ENCODE data around the gene ALDH1L1.

ALDH1L1 gene

DNA sequence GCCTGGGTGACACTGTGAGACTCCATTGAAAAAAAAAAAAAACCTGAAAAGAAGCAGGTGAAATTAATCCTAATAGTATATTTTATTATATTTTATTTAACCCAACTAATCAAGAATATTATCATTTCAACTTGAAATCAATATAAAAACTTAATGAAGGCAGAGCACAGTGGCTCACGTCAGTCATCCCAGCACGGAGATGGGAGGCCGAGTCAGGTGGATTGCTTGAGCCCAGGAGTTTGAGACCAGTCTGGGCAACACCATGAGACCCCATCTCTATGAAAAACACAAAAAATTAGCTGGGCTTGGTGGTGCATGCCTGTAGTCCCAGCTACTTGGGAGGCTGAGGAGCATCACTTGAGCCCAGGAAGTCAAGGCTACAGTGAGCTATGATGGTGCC, 63.2 kb downstream of the ALDH1L1 start:
- DNase-seq, result no peak

DNA sequence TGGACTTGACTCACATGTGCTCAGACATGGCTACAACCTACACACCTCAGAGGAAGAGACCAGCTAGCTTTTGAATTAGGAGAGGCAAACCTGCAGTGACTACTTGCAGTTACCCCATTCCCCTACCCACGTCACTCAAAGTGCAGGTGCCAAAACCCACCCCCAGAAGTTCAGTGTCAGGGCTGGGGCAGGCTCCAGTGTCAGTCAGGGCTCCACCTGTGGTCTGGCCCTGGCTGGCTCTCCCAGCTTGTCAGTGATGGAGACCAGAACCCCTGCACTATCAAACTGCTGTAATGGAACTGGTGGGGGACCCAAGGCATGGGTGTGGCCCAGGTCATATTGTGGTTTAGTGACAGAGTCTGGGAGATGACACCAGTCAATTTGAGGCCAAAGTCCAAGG, 63.9 kb downstream of the ALDH1L1 start:
- no peak for DNase-seq

DNA sequence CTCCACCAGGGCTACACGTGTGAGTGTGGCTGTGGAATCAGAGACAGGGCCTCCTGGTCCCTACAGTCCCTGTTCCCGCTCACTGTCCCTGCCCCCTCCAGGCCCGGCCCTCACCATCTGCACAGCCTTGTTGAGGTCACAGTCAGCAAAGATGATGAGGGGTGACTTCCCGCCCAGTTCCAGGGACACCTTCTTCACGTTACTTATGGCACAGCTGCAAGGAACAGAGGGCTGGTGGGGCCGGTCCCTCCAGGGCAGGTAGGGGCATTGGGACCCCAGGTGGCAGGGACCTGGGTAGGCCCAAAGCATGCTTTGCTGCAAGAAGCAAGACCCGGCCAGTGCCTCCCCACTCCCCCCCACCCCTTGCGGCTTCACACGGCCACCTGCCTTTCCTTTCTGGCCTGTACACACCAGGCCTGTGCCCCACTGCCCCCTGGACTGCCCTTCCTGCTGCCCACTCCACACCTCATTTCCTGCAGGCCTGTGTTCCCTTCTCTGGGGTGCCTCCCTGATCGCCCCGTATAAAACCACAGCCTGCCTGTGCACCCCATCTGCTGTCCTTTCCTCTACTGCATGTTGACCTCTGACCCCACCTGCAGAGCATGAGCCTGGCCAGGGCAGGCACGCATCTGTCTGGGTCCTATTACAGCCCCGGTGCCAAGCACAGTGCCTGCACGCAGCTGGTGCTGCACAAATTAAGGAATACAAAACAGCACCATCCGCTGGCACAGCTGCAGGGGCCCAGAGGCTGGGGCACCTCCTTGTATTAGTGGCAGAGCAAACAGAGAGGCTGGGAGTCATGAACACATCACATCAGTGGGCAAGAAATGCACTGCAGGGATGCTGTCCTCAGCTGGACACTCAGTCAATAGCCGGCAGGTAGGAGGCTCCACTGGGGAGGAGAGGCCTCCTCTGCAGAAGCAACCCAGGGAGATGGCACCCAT, 65.7 kb downstream of the ALDH1L1 start:
- no peak for DNase-seq

DNA sequence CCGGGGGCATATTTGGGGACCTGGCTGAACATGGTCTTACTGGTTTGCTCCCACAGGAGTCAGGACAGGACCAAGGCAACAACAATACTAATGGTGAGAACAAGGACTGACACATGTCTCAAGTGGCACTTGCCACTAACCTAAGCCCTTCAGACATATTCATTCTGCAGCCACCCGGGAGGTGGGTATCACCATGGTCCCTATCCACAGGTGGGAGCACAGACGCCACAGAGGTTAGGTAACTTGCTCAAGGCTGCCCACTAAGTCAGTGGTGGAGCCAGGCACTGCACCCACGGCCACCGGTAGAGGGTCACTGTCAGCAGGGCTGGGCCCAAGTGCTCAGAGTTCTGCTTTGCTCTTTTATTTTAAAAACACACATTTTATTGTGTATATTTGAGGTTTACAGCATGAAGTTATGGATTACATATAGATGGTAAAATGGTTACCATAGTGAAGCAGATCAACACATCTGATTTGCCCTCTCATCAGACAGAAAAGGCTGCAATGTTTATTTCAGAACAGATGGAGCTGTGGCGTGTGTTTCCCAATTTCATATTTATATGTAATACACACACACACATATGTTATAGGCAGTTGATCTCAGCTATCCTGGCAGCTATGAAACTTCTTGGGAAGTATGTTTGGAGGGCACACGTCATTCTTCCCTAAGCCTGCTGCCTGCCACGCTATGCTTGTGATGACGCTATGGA, 66.5 kb downstream of the ALDH1L1 start:
- no peak for DNase-seq

DNA sequence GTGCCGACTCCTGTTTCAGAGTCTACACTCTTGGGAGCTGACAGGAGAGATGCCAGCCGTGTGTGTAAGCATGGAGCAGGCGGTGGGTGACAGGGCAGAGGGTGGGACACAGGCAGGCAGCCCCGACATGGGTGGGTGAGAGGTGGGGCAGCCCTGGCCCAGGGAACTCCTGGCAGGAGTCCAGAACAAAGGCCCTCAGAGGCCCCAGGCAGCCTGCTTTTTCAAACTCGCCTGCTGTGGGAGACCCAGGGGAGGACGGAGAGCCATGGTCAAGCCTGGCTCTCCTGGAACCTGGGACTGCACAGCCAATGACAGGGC, 67.2 kb downstream of the ALDH1L1 start:
- no peak for DNase-seq

DNA sequence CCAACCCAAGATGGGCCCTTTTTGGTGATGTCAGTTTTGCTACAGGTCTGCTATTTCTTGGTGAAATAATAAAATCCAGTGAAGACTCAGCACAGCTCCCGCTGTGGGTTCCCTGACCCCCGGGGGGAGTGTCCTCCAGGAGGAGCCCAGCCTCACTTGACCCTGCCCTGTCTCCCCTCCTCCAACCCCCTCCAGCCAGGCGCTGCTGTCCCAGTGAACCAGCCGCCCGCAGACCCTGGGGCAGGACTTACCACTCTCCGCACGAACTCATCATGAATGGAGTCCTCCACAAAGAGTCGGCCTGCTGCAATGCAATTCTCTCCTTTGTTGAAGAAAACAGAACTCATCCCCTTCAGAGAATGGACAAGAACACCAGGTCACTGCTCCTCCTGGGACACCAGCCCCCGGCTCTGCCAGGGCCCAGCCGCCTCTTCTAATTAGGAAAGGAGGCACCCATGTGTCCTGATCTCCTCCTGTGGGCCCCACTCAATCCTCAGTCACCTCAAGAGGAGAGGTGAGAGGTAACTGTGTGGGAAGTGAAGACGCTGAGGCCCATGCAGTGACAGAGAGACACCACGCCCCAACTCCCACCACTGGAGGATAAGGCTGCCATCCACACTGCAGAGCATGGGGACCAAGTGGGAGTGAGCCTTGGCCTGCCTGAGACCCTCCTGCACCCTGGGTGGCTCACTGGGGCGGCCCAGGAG, 67.7 kb downstream of the ALDH1L1 start:
- no peak for DNase-seq

DNA sequence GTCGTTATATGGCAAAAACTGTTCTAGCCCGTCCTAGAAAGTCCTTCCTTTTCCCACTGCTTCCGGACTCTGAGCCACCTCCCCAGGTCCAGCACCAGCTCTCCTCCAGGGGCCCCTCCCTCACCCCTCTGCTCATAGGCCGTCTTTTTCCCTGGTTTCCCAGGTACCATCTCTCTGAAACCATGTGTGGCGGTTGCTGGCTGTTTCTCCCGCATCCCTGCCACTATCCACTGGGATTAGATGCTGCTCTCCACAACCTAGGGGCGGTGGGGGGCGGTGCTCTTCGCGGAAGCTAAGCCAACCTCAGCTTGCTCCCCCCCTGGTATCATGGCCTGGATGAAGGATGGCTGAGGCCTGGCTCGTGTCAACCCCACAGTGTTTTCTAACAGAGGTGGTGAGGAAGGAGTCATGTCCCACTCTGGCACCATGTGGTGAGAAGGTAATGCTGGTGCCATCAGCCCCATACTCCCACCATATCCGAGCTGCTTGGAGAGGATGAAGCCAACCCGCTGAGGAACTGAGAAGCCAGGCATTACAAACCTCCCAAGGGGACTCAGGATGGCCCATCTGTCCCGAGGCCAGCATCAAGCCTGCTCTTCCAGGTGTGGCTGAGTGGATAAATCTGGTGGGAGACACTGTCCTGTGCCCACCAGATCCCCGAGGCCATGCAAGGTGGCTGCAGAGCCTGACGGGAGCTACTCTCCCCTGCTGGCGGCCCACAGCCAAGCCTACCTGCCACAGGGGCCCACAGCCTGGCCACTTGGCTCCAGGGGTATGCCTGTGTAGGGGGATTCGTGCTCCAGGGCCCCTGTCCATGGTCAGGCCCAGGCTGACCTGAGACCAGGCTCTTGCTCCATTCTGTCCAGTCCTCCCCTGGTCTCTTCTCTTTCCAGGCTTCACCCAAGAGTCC, 68.6 kb downstream of the ALDH1L1 start:
- no peak for DNase-seq

DNA sequence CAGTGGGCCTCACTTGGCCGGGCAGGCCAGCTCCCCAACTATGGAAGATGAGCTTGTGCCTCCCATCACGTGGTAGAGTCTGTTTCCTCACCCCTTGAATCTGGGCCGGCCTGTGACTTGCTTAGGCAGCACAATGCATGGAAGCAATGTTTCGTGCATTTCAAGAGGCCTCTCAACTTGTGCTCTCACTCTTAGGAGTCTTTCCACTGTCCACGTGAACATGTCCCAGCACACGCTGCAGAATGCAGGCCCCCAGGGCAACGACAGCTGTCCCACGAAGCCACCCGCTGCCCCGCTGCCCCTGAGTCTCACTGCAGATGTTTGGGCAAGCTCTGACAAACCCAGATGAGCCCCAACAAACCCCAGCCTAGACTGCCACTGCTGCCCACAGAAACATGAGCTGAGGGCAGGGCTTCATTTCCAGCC, 69.2 kb downstream of the ALDH1L1 start:
- no peak for DNase-seq

DNA sequence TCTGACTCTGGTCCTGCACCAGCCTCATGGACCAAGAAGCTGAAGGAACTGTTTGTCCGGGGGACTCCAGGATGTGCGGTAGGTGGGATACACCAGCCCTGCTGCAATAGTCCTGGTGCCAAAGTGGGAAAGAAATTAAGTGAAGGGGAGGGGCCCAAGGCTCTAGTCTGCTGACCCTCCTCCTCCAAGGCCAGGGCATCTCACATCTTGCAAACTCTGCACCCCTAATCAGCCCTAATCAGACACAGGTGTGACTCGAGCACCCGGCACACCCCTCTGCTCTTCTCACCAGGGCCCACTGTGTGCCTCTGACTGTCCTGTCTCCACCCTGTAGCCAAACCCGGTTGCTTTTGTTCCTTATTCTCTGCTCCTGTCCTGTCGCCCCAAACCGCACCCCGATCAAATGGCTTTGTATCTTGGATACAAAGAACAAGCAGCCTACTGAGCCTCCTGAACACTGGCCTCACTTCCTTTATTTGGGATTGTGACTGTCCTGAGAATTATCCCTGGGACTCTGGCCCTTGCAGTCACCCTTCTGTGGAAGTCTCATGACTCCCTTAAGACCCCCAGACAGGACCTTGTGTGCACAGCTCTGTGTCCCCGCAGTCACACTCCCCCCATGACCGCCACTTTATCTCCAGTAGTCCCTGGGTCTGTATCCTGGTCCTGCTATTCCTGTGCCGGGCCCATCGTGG, 69.8 kb downstream of the ALDH1L1 start:
- DNase-seq, result no peak

DNA sequence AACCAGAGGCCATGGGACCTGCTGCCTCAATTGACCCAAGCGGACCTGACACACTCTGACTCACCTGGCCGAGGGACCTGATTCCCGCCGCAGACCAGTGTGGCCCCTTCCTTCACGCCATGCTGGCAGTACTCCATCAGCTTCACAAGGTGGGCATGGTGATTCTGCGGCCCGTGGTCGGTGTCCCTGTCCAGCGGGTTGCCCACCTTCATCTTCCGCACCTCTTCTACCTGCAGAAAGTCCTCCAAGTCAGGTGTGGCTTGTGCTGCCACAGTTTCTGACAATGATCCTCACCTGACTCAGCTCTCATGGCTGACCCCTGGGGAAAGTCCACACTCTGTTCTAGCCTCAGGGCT, 70.5 kb downstream of the ALDH1L1 start:
- no peak for DNase-seq

DNA sequence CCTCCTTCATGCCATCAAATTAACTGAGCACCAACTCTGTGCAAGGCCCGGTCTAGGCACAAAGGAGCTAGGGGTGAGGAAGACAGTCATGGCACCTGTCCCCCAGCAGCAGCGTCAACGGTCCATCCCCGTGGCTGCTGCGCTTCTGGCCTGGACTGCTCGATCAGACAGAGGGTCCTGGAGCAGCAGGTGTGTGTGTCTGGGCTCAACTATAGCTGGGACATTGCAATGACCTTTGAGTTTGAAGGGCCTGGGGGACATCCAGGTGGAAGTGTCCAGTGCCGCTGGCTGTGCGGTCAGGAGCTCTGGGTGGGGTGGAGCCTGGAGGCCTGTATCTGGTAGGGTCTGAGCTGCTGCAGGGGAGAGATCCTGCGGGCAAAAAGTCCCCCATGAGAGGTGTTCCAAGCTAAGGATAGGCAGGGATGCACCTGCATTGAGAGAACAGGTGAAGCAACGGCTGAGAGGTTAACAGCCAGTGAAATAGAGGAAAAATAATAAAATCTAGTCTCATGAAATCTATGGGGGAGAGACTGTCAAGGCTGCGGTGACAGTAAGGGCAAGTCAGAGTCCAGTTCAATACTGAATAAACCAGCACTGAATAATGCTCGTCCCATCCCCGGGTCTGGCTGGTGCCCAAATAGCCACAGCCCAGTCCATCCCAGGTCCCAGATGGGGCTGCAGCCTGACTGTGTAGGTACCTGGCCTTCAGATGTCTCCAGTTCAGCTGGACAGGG, 71.1 kb downstream of the ALDH1L1 start:
- DNase-seq, result no peak

DNA sequence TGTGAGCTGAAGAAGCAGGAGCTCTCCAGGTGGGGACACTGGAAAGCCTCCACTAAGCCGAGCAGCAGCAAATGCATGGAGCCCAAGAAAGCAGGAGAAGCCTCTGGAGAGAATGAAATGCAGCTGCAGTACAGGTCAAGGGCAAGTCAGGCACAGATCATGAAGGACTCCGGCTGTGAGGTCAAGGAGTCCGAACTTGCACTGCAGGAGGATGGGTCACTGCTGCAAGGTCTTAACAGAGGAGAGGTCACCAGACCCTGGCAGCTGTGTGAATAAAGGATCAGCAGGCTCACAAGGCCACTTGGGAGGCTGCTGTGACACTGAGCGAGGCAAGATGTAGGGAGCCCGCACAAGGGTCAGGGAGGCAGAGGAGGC, 71.7 kb downstream of the ALDH1L1 start:
- DNase-seq, result no peak

DNA sequence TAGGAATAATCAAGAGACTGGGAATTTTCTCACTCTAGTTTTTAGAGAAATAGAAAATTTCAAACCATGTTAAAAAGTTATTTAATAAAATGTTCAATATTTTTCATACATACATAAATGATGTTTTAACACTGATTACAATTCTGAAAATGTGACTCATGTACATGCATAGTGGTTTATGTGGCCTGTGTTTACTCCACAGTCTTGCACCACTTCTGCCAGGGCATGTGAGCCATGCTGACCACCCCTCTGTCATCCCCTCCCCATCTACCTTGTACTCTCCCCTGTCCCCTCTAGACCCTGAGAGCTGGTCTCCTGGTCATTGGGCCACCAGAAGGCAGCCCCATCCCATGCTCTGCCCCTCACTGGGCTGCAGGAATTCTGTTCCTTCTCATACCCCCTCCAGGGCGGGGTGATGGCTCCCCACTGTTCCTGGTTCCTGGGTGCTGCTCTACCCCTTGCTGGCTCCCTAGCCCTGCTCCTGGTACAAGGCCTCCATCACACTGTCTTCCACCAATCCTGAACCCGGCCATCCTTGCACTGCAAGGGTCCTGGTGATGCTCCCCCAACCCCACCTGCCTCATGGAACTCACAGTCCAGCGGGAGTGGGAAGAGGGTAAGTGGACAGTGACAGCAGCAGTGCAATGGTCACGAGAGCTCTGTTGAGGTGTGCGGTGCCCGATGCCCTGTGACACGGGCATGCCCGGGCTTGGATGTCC, 72.3 kb downstream of the ALDH1L1 start:
- no peak for DNase-seq

DNA sequence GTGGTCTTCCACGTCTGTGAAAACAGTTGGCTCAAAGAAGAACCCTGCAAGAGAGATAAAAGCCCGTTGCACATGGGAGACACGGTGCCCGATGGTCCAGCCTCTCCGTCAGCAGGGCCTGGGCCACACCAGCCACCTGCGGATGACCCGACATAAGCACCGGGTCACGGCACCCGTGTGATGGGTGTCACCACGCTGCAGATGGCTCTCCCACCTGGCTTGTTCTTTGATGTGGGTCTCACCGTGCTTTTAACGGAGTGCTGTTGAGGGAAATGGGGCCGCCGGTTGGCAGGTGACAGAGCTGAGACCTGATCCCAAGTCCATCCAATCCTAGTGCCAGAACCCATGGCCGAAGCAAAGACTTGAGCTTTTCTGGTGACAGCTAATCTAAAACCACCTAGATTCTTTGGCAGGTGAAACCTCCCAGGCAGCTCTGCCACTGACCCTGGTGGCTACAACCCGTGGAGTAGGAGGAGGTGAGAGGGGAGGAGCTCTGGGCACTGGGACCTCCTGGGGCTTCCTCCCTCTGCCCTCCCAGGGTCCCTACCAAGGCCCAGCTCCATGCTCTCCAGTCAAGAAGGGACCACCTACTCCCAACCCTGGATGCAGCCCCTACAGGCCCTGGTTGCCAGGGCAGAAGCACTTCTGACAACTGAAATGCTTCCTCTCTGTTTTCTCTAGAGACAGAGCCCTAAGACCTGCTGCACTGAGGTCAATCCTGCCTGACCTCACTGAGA, 73.0 kb downstream of the ALDH1L1 start:
- DNase-seq, result no peak

DNA sequence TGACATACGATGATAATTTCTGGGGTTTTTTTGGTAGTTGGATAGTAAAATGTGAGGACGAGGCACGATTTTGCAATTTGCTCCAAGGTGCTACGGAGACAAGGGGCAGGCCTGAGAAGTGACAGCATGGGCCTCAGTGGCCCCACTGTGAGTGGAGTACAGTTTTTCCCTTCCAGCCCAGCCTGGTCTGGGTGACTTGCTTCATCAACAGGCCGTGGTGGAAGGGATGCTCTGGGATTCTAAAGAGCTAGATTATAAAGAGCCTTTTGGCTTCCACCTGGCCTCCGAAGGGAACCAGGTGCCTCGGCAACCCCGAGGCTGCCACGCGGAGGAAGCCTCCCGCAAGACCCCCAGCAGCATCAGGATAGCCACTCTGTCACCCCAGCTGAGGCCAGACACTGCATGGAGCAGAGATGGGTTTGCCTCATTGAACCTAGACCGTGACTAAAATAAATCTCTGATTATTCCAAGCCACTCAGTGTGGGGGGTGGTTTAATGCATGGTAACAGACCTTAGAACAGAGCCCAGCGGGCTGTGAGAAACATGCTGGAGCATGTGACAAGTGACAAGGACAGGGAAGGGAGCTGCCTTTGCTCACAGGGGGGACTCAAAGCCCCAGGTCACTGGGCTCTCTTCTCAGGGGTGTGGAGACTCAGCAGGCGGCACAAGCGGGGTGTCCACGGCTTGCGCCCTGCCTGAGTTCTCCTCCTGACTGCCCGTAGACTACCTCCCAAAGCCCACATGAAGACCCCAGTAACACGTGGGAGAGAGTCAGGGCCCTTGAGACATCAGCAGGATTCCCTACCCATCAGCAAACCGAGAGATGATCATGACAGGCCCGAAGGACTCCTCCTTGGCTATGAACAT, 73.8 kb downstream of the ALDH1L1 start:
- no peak for DNase-seq

DNA sequence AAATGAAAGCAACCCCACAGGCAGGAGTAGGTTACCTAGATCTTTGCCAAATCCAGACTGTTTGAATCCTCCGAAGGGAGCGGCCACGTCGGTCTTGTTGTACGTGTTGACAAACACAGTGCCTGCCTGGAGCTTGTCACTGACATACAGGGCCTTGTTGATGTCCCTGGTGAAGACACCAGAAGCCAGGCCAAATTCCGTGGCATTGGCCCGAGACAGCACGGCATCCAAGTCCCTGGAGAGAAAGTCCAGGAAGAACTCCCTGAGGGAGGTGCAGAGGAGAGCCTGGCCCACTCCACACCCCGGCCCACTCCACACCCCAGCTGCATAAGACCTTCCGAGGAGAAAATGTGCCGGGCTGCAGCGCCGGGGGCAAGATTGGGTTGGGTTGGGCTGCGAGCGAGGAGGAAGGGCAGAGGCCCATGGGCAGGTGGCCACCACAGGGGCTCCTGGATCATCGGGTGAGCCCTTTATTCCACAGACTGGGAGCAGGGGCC, 74.6 kb downstream of the ALDH1L1 start:
- DNase-seq, result no peak

DNA sequence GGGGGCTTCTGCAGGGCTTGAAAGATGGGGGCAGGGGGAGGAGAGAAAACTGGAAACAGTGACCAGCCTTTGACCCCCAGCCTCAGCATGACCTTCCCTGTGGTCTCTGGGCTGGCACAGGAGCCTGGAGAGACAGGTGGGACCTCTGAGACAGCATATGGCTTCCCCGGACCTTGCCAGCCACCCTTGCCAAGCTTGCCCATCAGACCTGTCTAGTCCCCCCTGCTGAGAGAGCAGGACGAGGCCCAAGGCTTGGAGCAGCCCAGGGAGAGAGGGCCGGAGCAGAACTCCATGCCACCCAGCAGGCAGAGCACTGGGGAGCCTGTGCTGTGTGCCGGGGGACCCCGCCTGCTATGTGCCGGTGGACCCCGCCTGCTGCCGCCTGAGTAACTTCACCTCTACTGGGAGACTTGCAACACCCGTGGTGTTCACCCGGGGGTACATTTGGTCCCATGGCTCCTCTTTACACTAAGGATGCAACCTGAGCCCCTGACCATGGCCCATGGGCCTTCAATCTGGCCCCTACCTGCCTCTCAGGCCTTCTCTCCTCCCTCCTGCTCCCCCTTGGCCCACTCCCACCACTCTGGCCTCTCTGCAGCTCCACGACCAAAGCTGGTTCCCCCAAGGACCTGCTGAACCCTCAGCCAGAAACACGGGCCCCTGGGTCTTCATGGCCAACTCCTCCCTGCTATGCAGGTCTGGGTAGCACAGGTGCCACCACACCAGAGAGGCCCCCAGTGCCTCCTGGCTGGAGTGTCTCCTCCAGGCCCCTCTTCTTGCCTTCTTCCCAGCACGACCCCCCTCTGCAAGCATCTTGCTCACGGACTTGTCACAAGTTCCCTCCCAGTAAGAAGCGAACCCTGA, 75.4 kb downstream of the ALDH1L1 start:
- no peak for DNase-seq
